Heart left ventricle (tissue), 13 donors: ENCODE measurements around the gene ACBD3.

Experiments
- CTCF ChIP-seq, 12 donors: fragments of 200-600 bp; sonication (generic) in 4 of 12; IDR thresholded peaks; one replicate each; pipeline versions ENCODE4 v1.5.0 to v1.8.0; 2018 to 2022; ENCODE audit warnings: antibody characterized with exemption in 12 of 12, mild to moderate bottlenecking in 5 of 12
- POLR2A ChIP-seq, 2 donors: fragments of 450-650 bp; IDR thresholded peaks; one replicate each; pipeline ENCODE4 v1.6.1; 2017; ENCODE audit warnings: antibody characterized with exemption in 2 of 2, mild to moderate bottlenecking in 2 of 2, moderate library complexity in 2 of 2
- donor health status: ischemic (EF 13 %, LVEDD 7.1; RV severe dilation, severe dysfunction).
- donor health status: DM: no; HTN: yes; CAD: no.
- donor health status: DM: no; HTN: no; CAD: no.
- donor health status: ischemic (EF 25% LVEDD 6.9; RV normal size, moderate dysfunction).
- donor health status: ischemic (EF 25% LVEDD 5.7; RV mildly dilated, moderate dysfunction).
- donor health status: ischemic (EF 35%, LVEDD 5.7; RV mildly dilated, moderate dysfunction).
- donor health status: nonischemic (EF 11% LVEDD 7.7; RV severe dilation, severe dysfunction).
- donor health status: DM: yes; HTN: yes; CAD: no.
- donor health status: PGD.
- donor health status: ischemic (EF 29% LVEDD 5.4; RV normal size, mild dysfunction).
- donor health status: nonischemic (EF 23%, LVEDD 6.1; RV moderate dilation, normal function).

GRCh38 chr1:226204198-226204597 is 17.7 kb upstream of the ACBD3 start:
- TF ChIP-seq CTCF (IDR thresholded peaks at IDR 0.05) (no peak), POLR2A (IDR thresholded peaks at IDR 0.05) (no peak)
